ENCODE data around the gene TAL1.

The TAL1 gene

DNA sequence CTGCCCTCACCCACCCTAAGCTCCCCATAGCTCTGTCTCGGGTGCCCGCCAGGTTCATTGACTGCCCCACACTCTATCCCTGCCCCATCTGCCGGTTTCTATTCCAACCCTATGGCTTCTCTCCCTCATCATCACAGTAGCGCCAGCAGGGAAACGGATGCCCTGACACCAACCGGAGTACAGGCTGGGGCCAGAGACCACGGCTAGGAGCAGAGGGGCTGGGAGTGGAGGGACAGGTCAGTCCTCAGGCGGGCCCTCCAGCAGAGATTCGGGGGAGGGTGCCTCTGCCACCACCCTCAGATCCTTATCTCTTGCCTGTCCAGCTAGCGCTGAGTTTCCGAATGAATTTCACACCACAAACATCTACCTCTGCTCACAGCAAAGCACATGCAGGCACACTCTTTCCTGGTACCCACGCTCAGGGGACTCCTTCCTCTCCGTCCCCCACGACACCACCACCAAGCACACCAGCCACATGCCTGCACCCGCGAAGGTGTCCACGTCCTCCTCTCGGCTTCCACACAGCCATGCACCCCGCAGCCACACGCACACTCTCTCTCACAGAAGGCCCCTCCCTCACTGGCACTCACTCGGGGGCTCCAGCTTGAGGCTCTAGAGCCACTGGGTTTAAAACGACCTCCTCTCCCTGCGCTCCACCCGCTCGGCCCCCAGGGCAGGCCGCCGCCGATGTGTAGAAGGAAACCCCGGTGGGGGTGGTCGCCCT, 7.2 kb downstream of the TAL1 start:
- H3K4me2 ChIP-seq (ENCODE audit: low read depth, low read length, poor library complexity, severe bottlenecking) = no peak overlapping the region
- H3K79me2 ChIP-seq (ENCODE audit: insufficient read depth, low read length) = no peaks in the 10 kb centered on the region
- no peaks in the 10 kb centered on the region for H3K9me3 ChIP-seq (ENCODE audit: insufficient read depth, low read depth, low read length)
- TF ChIP-seq EZH2phosphoT487 (IDR thresholded peaks at IDR 0.05; ENCODE audit: borderline replicate concordance) (no peak), CTCF (conservative IDR thresholded peaks at IDR 0.05; ENCODE audit: low read length) (no peak)
- H4K20me1 ChIP-seq (ENCODE audit: insufficient read depth, low read length, poor library complexity, severe bottlenecking) = no peaks in the 10 kb centered on the region
- H3F3A ChIP-seq (ENCODE audit: low read depth) = no peaks in the 10 kb centered on the region
- H3K9me2 ChIP-seq (replicated peaks; ENCODE audit: low read depth, low read length) = no peaks in the 10 kb centered on the region
- no peaks in the 10 kb centered on the region for H3K27me3 ChIP-seq (ENCODE audit: insufficient read depth, low read length, poor library complexity, severe bottlenecking)
- H2AFZ ChIP-seq (ENCODE audit: low read length) = no peak overlapping the region; the same call in 1 of the 2 replicates
- H3K4me1 ChIP-seq (ENCODE audit: insufficient read depth, low read length, poor library complexity, severe bottlenecking) = no peaks in the 10 kb centered on the region
- H3K4me3 ChIP-seq (ENCODE audit: low read length, poor library complexity, severe bottlenecking) = no peak overlapping the region
- H3K36me3 ChIP-seq (ENCODE audit: insufficient read depth, low read length) = no peaks in the 10 kb centered on the region
- no peak overlapping the region for H3K9ac ChIP-seq (ENCODE audit: low read depth, low read length, poor library complexity, severe bottlenecking)

GRCh38 chr1:47223921-47224675, 7.9 kb downstream of the TAL1 start:
- H3K4me2 ChIP-seq (ENCODE audit: low read depth, low read length, poor library complexity, severe bottlenecking) = no peak overlapping the region

More at GRCh38 chr1:47223921-47224675, 7.9 kb downstream of the TAL1 start:
- Histone ChIP-seq H3K27me3 (ENCODE audit: insufficient read depth, low read length, poor library complexity, severe bottlenecking) (no peaks in the 10 kb centered on the region), H3K36me3 (ENCODE audit: insufficient read depth, low read length) (no peaks in the 10 kb centered on the region), H3K9ac (ENCODE audit: low read depth, low read length, poor library complexity, severe bottlenecking) (no peak overlapping the region), H2AFZ (ENCODE audit: low read length) (no peak overlapping the region; the same call in 1 of the 2 replicates), H3K4me3 (ENCODE audit: low read length, poor library complexity, severe bottlenecking) (no peak overlapping the region), H3K9me2 (replicated peaks; ENCODE audit: low read depth, low read length) (no peaks in the 10 kb centered on the region), H3F3A (ENCODE audit: low read depth) (no peaks in the 10 kb centered on the region), H3K4me1 (ENCODE audit: insufficient read depth, low read length, poor library complexity, severe bottlenecking) (no peaks in the 10 kb centered on the region), H3K79me2 (ENCODE audit: insufficient read depth, low read length) (no peaks in the 10 kb centered on the region), H3K9me3 (ENCODE audit: insufficient read depth, low read depth, low read length) (no peaks in the 10 kb centered on the region), H4K20me1 (ENCODE audit: insufficient read depth, low read length, poor library complexity, severe bottlenecking) (no peaks in the 10 kb centered on the region)
- TF ChIP-seq EZH2phosphoT487 (IDR thresholded peaks at IDR 0.05; ENCODE audit: borderline replicate concordance) = no peak
- no peak for TF ChIP-seq CTCF (conservative IDR thresholded peaks at IDR 0.05; ENCODE audit: low read length)
